AG20443 (cell line): Measurements from ENCODE around the gene B3GALT6.

ENCODE experiments used
- DNase-seq: peaks from one replicate; pipeline ENCODE4 v3.0.0; 2012; ENCODE audit warnings: low spot score, mixed read lengths

B3GALT6 gene

DNA sequence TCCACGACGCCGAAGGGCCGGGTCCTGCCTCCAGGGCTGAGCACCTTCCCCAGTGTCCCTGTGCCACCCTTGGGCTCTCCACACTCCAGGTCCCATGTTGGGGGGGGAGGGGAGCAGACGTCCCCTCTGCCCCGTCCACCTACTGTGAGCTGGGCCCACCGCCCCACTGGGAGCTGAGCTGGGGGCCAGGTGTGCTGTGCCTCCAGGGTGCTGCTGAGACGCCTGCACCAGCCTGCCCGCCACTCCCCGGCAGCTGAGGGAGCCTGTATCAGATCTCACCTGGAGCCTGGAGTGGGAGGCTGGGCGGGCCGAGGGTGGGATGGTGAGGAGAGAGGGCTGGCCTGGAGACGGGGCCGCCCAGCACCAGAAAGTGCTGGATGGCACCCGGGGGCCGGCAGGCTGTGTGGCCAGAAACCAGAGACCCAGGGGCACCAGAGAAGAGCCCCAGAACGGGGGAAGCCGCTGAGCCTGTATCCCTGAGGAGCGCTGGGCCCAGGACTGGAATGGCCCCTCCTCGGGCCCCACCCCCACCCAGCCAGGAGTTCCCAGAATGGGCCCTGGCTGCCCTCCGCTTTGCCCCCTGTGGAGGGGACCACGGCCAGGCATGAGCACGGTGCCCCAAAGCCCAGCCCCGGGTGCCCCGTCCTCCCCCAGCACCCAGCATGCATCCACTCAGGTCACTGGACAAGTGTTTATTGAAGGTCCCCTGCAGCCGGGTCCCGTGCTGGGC is 29.0 kb upstream of the B3GALT6 start:
- DNase-seq = no peak

DNA sequence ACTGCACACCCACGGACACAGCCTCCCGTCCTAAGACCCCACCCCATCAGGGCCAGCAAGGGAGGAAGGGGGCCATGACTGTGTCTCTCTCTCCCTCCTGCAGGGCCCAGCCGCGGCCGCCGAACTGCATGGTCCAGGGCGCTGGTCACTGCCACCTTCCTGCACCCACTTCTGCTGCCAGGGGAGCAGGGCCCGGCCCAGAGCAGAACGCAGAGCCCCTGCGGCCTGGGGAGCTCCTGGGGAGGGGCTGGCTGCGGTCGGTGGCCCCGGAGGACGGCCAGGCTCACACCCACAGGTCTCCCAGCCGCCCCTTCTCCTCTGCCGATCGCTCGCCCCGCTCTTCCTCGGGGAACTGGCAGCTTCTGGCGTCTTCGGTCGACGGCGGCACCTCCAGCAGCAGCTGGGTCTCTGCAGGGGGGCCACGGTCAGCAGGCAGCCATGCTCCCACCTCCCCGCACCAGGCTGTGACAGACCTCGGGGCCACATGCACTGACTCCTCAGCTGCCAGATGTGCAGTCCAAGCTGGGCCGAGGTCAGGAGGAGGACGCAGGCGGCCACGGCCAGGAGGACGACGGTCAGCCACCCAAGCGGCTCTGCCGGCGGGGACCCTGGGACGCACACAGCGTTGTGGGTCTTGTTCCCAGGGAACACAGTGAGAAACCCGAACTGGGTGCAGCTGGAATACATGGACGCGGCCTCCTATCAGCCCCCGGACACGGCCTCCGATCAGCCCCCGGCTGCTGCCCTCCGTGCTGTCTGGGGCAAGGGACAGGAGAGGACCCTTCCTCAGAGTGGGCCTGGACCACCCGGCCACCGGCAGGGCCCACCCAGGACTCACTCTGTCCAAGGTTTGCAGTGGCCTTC is 28.2 kb upstream of the B3GALT6 start:
- DNase-seq = no peak

DNA sequence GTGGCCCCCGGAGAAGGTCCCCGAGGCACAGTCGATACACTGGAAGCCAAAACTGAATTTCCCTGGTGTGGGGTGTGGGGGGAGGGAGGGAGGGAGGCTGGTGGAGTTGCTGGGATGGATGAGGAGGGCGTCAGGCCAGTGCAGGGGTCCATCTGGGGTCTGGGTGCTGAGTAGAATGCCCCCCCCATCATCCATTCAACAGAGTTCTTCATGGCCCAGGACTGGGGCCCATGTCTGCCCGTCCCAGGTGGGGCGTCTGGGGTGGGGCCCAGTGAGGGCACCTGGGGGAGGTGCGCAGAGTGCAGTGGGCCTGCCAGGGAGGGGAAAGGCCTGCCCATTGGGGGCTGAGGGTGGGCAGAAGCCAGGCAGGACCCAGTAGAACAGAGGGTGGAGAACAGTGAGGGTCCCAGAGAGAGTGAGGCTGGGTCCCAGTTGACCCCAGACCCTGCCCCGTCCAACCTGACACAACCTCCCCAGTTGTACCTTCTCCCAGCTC is 27.6 kb upstream of the B3GALT6 start:
- DNase-seq = no peak

GRCh38 chr1:1204998-1205768 is 26.9 kb upstream of the B3GALT6 start:
- no peak for DNase-seq

- no peak for DNase-seq
These were observed 26.2 kb upstream of the B3GALT6 start for GRCh38 chr1:1205769-1206375.

GRCh38 chr1:1206376-1206965 is 25.6 kb upstream of the B3GALT6 start, which contains the start of gene TNFRSF18:
Gene TNFRSF18 (minus strand): TSS chr1:1206592. CDS start chr1:1206571, 21 bp downstream.
- DNase-seq = no peak

GRCh38 chr1:1206966-1207531 is 25.0 kb upstream of the B3GALT6 start:
- DNase-seq = no peak

DNA sequence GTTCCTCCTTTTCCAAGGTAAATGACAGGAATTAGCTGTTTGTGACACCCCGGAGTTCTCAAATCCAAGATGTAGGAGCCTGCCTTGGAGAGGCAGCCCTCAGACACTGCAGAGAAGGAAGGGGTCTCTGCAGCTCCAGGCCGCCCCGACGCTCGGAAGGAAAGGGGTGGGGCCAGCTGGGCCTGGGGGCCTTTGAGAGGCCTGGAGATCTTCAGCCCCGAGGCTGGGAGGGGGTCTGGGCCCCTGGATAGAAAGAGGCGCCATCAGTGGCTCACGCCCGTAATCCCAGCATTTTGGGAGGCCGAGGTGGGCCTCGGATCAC is 24.5 kb upstream of the B3GALT6 start:
- DNase-seq = no peak

DNA sequence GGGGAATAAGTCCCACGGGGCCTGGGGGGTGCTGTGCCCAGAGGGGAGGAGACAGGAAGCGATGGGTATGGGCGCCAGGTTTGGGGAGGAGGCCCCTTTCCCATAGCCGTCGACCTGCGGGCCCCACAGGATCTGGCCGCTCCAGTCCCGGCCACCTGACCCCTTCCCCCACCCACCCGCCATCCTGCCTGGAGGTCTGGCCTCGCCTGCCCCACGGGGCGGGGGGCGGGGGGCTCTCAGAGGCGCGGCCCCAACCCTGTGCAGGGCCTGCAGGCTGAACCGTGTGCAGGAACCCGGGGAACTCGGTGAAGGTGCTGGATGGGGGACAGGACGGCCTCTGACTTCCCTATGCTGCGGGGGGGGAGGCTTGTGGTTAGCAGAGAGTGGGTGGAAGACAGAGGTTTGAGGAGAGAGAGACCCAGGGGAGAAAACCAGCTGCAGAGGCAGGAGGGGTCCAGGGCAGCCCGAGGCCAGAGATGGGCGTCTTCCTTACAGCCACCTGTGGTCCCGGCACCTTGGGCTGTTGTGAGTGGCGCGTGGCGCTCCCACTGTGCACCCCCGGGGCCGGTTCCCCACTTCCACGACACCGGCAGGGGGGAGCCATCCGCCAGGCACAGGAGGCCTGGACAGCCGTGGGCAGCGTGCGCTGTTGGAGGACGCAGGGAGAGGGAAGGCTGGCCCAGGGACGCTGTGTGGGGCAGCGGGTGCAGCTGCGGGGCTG is 23.2 kb upstream of the B3GALT6 start:
- DNase-seq = no peak

DNA sequence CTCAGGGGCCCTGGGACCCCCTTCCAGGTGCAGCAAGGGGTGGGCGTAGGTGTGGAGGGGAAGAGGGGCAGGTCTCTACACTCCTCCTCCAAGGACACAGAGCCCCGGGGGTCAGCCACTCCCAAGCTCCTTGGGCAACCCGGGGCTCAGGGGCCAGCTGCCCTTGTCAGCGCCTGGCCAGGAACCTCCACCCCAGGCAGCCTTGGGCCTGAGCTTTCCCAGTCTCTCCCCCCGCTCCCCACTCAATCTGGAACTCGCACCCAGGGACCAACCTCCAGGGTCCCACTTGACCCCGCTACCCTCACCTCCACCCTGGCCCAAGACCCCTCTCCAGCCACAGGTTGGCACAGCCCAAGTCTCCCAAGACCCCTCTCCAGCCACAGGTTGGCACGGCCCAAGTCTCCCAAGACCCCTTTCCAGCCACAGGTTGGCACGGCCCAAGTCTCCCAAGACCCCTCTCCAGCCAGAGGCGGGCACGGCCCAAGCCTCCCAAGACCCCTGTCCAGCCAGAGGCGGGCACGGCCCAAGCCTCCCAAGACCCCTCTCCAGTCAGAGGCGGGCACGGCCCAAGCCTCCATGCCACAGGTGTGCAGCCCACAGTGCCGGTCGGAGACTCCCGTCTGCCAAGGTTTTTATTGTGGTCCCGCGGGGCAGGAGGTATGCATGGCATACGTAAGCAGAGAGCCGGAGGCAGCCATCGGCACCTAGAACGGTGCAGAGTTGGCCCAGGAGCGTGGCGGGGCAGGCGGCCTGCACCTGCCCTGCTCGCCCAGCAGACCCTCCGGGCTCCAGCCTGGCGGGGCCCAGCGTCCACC is 21.1 kb upstream of the B3GALT6 start:
- DNase-seq = no peak

DNA sequence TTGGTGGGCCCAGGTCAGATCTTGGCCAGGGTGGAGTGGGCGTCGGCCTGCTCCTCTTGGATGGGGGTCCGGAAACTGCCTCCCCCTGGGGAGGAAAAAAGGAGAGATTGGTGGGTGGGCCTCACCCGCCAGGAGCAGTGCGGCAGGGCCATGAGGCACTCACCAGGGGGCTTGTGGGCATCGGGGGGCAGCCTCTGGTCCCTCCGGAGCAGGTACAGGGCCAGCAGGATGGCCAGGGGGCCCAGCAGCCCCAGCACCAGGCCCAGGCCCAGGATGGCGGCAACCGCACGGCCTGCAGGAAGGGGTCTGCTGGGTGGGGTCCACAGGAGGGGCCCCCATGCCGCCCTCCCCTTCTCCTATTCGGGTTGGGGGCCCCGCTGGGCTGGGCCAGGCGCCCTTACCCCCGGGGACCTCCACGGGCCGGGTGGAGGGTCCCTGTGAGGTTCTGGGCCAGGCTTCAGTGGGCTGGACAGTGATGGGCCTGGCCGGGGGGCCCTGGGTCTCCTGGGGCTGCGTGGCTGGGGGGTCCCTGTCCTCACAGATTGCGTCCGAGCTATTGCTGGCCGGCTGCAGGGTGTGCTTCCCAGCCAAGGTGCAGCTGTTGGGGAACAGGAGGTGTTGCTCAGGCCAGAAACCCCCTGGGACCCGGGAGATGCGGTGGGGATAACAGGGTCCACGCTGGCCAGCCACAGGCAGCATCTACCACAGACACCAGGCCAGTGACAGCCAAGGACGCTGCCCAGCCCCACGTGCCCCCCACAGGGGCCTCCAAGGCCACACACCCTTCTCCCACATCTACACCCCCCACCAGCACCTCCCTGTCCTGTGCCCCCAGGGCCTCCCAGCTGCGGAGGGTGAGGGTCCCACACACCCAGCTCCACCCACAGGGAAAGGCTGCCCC is 20.2 kb upstream of the B3GALT6 start:
- no peak for DNase-seq

DNA sequence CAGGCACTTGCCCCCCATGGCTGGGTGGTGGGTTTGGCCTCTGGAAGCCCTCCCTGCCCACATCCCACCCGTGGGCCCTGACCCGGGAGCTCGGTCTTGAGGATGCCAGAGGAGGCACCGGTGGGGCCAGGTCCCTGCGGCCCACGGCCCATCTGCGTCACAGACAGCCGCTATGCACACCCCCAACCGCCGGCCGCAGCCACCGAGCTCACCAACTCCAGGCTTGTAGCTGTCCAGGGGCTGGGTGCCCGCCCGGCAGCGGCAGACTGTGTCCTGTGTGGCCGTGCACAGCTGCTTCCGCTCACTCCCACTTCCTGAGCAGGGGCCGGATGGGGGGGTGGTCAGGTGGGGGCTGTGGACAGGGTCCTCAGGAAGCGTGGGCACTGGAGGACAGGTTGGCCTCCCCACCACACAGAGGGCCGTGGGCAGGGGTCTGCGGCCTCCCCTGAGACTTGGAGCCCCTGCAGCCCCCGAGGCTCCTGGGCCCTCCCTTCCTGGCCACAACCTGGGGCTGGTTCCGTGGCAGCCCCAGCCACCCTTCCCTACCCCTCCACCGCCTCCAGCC is 19.2 kb upstream of the B3GALT6 start:
- DNase-seq = no peak

DNA sequence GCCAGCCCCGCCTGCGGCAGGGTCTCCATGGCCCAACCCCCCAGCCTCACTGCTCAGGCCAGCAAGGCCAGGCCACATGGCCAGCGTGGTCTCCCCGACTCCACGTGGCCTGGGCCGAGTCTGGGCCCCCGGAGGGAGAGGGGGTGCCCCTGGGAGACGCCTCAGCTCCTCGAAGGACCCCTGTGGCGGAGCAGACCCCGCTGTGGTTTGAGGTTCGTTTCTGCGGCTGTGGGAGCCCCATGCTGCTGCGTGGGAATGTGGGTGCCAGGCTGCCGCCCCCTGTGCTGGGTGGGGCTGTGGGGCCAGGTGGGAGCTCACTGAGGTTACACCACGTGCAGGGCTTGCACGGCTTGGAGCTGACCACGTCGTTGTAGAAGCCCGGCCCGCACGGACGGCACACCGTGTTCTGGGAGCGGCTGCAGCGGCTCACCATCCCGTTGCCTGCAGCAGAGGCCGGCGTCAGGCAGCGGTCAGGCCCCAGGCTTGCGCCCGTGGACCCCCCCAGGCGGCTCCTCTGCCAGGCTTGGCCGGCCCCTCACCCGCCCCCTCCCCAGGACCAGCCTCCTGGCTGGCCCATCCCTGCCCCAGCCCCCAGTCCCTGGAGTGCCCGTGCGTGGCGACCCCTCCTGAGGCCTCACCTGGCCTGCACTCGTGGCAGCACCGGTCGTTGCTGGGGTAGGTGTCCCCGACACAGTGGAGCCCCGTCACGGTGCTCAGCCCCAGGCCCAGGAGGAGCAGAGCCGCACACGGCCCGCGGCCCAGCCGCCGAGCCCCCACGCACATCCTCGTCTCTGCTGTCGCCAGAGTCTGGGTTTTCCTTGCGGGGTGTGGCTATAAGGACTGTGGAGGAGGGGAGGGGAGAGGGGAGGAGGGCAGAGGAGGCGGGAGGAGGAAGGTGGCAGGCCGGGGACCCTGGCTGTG is 18.4 kb upstream of the B3GALT6 start, which contains the start of gene TNFRSF4:
Gene TNFRSF4, minus strand, starts transcription at position 809 of the 921 bp plus-strand sequence. Its CDS starts 26 bp downstream, at position 783.
- no peak for DNase-seq

DNA sequence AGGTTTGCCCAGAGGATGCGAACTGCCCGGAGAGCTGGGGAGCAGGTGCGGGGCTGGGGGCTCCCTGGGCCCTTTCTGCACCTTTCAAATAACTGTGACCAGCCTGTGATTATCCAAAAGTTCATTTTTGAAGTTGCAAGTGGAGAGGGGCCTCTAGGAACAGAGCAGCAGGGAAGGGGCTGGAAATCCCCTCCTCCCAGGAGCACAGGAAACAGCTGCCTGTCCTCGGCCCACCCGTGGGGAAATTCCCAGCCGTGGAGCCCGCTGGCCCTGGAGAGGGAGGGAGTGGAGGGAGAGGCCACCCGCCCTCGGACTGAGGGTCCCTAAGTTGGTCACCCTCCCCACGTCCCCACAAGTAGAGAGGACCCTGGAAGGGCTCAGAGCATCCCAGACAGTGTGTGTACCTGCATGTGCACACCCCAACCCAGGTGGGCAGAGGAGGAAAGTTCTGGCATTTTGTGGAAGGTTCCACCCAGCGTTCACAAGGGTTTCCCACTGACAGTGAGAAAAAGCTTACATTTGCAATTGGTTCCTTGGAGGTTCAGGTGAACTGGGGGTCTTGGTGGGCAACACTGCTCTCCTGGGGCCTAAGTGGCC is 16.9 kb upstream of the B3GALT6 start:
- DNase-seq = no peak

GRCh38 chr1:1215881-1216605 is 16.0 kb upstream of the B3GALT6 start:
- no peak for DNase-seq
